HG03139 (cell line): ENCODE results near the gene ELL.

Source experiments
- ATAC-seq: cut with Tn5 transposase; IDR thresholded peaks from one replicate; pipeline ENCODE4 v1.9.1; 2021; ENCODE audit not compliant: unreplicated experiment

The ELL gene

GRCh38 chr19:18449552-18449951 is 72.3 kb downstream of the ELL start:
- no peak for ATAC-seq

- ATAC-seq, result no peak
Observed at GRCh38 chr19:18446811-18447359, 75.0 kb downstream of the ELL start.

DNA sequence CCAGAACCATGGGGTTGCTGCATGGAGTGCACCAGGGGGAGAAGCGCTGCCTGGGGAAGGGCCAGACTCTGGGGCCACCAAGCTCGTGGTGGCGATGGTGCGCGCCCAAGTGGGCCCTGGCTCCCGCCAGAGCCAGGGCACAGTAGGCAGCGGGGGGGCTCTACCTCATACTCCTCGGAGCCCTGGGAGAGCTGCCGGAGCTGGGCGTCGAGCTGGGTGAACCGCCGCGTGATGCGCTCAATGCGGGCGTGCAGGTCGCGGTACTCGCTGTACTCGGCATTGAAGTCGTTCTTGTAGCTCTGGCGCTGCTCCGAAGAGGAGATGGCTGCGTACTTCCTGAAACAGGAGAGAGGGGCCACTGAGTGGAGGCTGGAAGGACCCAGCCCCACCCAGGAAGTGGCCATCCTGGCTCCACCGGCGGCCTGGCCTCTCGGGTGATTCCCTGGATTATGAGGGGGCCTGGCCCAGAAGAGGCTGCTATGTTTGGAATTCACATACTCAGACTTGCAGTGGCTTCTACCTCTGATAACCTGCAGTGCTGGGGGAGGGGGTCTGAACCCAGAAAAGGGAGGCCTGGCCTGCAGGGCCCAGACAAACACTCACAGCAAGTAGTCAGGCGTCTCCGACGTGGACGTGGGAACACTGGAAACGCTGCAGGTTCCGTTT is 75.6 kb downstream of the ELL start:
- no peak for ATAC-seq

DNA sequence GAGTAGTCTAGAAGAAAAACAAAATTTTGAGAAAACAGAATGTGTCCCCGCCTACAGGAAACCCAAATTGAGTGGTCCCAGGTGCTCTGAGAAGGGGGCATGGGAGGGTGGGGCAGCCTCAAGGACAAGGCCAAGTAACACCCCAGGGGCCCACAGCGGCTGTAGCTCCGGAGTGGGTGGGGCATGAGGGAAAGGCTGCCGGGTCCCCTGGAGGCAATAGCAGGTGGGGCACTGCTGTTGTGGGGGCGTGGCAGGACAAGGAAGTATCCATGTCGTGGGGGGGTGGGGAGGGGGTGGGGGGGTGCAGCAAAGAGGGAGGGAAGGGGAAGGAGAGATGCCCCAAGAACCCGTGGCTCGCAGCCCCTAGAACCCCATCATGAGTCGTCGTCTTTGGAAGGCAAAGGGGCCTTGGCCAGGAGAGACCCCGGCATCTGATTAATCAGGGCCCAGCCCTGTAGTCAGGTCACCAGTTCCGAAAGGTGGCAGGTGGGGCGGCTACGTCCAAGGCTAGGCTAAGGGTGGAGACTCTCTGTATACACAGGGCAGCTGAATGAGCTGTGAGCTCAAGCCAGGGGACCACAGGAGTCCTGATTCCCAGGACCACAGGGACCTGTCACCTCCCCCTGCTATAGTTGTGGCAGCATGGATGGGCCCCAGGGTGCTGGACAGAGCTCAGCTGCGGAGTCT is 76.5 kb downstream of the ELL start:
- no peak for ATAC-seq

GRCh38 chr19:18444513-18444912 is 77.4 kb downstream of the ELL start:
- ATAC-seq, result no peak

DNA sequence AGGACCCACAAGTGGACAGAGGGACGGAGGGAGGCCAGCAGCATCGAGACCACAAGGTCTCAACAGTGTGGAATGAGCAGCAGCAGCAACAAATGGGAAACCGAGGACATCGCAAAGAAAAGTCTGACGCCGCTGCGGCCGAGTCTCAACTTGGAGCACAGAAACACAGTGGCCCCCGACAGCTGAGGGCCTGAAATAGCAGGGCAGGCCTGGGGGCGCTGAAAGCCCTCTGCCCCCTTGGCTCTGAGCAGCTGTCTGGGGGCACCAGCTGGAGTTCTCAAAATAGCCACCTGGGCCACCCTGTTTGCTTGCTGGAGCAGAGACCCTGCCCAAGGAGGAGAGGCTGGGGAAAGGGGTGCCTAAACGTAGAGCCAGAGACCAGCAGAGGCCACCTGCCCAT is 78.0 kb downstream of the ELL start:
- no peak for ATAC-seq

GRCh38 chr19:18443406-18443805 is 78.5 kb downstream of the ELL start:
- ATAC-seq, result no peak

DNA sequence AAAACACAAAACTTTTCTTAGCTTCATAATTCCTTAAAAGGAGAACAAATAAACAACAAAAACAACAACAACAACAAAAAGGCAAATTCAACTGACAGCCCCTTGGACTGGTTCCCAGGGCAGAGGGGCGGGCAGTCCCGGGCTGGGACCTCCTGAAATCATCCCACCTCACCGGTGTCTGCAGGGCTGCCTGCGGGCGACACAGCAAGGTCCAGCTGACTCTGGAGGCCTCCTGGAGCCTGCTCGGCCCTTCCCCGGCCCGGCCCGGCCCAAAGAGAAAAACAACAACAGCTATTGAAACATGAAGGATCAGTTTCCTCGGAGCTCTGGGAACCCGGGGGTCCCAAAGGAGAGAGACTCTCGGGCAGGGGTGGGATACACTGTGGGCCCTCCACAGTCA is 78.9 kb downstream of the ELL start:
- ATAC-seq, result no peak

- no peak for ATAC-seq
Observed at GRCh38 chr19:18441804-18442788, 79.8 kb downstream of the ELL start.

- no peak for ATAC-seq
Observed at GRCh38 chr19:18440936-18441803, 80.7 kb downstream of the ELL start.

DNA sequence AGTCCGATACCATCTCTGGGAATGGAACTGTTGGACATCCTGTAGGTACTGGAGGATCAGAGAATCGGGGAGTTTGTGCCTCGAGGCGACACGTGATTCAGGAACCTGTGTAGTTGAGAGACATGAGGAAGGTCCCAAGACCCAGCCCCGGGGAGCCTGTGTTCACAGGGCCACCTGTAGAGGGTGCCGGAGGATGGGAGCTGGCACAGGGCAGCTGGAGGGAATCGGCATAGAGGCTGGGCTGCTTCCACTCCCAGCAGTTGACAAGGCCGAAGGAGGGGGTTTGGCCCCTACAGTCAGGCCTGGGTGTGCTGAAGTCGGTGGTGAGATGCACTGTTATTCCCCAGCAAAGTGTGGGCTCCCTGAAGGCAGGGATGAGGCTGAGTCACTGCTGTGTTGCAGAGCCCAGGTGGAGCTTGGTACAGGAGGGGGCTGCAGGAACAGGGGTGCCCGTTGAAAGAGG is 81.4 kb downstream of the ELL start:
- no peak for ATAC-seq

DNA sequence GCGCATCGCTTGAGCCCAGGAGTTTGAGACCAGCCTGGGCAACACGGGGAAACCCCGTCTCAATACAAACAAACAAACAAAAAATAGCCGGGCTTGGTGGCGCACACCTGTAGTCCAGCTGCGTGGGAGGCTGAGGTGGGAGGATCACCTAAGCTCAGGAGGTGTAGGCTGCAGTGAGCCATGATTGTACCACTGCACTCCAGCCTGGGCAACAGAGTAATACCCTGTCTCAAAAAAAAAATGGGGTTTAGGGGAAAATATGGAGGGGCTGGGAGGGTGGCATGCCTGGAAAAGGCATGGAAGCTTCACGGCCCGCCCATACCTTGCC is 82.0 kb downstream of the ELL start:
- no peak for ATAC-seq

- no peak for ATAC-seq
Observed at GRCh38 chr19:18439025-18439909, 82.6 kb downstream of the ELL start.

- no peak for ATAC-seq
Observed at GRCh38 chr19:18438331-18439024, 83.4 kb downstream of the ELL start.

GRCh38 chr19:18437491-18438330 is 84.2 kb downstream of the ELL start, which contains the start of gene ISYNA1:
Gene ISYNA1 (minus strand): TSS chr19:18438133. CDS start chr19:18437979, 154 bp downstream.
- no peak for ATAC-seq

DNA sequence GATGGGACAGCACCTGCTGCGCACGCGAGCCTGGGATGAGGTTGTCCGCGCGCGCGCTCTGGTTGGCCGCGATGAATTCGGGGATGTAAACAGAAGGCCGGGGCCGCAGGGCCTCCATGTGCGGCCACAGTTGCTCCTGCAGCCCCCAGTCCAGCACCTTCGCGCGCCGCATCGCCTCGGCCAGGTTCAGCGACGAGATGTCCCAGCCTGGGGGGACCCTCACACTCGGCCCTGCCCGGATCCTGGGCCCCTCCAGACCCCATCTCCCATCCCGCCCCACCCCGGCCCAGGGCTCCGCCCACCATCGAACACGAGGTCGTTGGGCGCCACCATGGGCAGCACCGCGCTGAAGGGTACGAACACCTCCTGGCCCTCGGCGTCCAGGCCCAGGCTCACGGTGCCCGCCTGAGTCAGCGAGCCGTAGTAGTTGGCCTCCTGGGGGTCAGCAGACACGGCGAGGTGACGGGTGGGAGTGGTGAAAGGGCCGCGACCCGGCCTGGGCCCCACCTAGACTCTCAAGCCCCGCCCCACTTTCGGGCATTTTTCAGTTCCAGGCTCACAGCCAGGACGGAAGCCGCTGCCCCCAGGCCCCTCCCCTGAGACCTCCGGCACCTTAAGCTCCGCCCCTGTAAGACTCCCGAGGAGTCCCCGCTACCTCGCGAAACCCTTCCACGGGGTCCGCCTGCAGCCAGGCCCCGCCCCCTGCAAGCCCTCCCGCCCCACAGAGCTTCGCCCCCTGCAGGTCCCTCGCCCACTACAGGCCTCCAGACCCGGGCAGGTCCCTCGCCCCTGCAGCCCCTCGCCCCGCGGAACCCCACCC is 85.0 kb downstream of the ELL start:
- ATAC-seq, result no peak
